BJ (cell line): ENCODE measurements around the gene EPB41L5. TPM values are rescaled to one million over a fixed set of nuclear protein-coding genes. Genes with fewer than 3 reads are reported as not detected.
A peak's percentile ranks its signal among the peaks of the same experiment; 100 is the strongest.
"Not testable (repeated sequence)": the region's sequence is repeated elsewhere in the genome, so short reads cannot be mapped to it uniquely, and the experiment has no call there.

ENCODE experiments used
- CTCF ChIA-PET: fragments of 350-600 bp; formaldehyde crosslinking; extraction: SDS; loops from one replicate; lab custom pipeline; 2021; ENCODE audit warnings: antibody characterized with exemption, inconsistent platforms; lab: Yijun Ruan, JAX
- POLR2A ChIA-PET: fragments of 300-600 bp; sonication (Branson Sonifier 250); formaldehyde crosslinking; extraction: SDS; loops from one replicate; lab custom pipeline; 2021; ENCODE audit warnings: antibody characterized with exemption; lab: Charles Lee
- DNase-seq: peaks from one replicate; pipeline ENCODE4 v3.0.0-alpha.2; 2011; ENCODE audit warnings: low read depth
- H3K27me3 ChIP-seq: 2 replicates; pipeline ENCODE4 v1.6.0; 2011; ENCODE audit warnings: low read length; ENCODE audit not compliant: control insufficient read depth, insufficient read depth
- H3K36me3 ChIP-seq: 2 replicates; pipeline ENCODE4 v1.5.1; 2011; ENCODE audit warnings: low read length; ENCODE audit not compliant: control insufficient read depth, insufficient read depth
- H3K4me3 ChIP-seq: 2 replicates; pipeline ENCODE4 v1.5.1; 2011; ENCODE audit warnings: low read depth, mild to moderate bottlenecking, control low read depth, low read length
- CTCF ChIP-seq: IDR thresholded peaks from 2 replicates; pipeline ENCODE4 v1.5.1; 2011; ENCODE audit warnings: low read depth, mild to moderate bottlenecking, control low read depth, inconsistent platforms, low read length, moderate library complexity; ENCODE audit not compliant: insufficient read depth
- polyA plus RNA-seq: library from polyadenylated mRNA; depleted of rRNA; stranded (reverse); fragments of >200 nt; gene quantifications from 2 replicates; pipeline ENCODE4 v1.2.3, GENCODE V29; 2011

EPB41L5 gene
- polyA plus RNA-seq, 1 experiment = 4.4 TPM

- ChIA-PET POLR2A (no interaction called here), CTCF (no interaction called here)
- Histone ChIP-seq H3K36me3 (no peaks in the 10 kb centered on the region), H3K4me3 (no peak overlapping the region), H3K27me3 (no peaks in the 10 kb centered on the region)
- no peak for TF ChIP-seq CTCF
- DNase-seq = no peak
Measured at GRCh38 chr2:120132190-120132589, 119.3 kb downstream of the EPB41L5 start.

DNA sequence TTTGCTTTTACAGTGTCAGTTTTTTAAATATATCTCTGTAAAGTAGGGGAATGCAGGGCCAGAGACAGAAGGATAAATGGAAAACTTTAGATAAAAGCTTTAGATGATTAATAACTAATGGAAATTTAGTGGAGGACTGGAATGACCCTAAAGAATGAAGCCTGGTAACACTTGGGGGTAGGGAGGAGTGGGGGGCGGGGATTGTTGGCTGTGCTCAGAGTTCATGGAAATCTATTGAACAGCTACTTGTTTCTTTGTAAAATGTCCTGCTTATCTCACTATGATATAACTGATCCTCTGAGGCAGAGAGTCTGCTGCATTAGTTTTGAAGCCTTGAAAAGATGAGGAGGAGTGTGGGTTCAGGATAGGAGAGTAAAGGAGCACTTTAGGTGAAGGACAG is 119.8 kb downstream of the EPB41L5 start:
- ChIA-PET POLR2A (no interaction called here), CTCF (no interaction called here)
- no peak for TF ChIP-seq CTCF
- Histone ChIP-seq H3K4me3 (no peak overlapping the region), H3K36me3 (no peaks in the 10 kb centered on the region), H3K27me3 (no peaks in the 10 kb centered on the region)
- DNase-seq = no peak

- Histone ChIP-seq H3K4me3 (no peak overlapping the region), H3K27me3 (no peaks in the 10 kb centered on the region), H3K36me3 (no peaks in the 10 kb centered on the region)
- POLR2A ChIA-PET = no interaction called here
- DNase-seq = no peak
- CTCF ChIA-PET = interaction anchor here (1.0 to 1.2 kb wide), 2 partner anchors 60 to 180 kb away, joined by 3 read pairs; no protein-coding TSS in a partner anchor
- TF ChIP-seq CTCF = no peak
Measured at GRCh38 chr2:120133572-120134244, 120.8 kb downstream of the EPB41L5 start.

GRCh38 chr2:120134263-120134662 is 121.4 kb downstream of the EPB41L5 start:
- no peak for TF ChIP-seq CTCF
- no peaks in the 10 kb centered on the region for H3K36me3 ChIP-seq
- CTCF ChIA-PET = interaction anchor here (1.0 to 1.2 kb wide), 3 partner anchors 42 to 179 kb away, joined by 3 read pairs; no protein-coding TSS in a partner anchor
- peak; percentile 46 for DNase-seq
- H3K4me3 ChIP-seq = no peak overlapping the region
- H3K27me3 ChIP-seq = no peaks in the 10 kb centered on the region
- POLR2A ChIA-PET = no interaction called here

GRCh38 chr2:120135013-120135412 is 122.1 kb downstream of the EPB41L5 start:
- CTCF ChIA-PET = interaction anchor here (1.0 to 1.2 kb wide), 2 partner anchors 41 to 178 kb away, joined by 3 read pairs; no protein-coding TSS in a partner anchor
- H3K27me3 ChIP-seq, H3K4me3 ChIP-seq, H3K36me3 ChIP-seq, DNase-seq, POLR2A ChIA-PET: not testable (repeated sequence)

GRCh38 chr2:120140866-120141265 is 128.0 kb downstream of the EPB41L5 start:
- Histone ChIP-seq H3K4me3 (no peak overlapping the region), H3K36me3 (no peaks in the 10 kb centered on the region), H3K27me3 (no peaks in the 10 kb centered on the region)
- ChIA-PET POLR2A (no interaction called here), CTCF (no interaction called here)
- TF ChIP-seq CTCF = no peak
- DNase-seq = no peak
